Measurements from ENCODE around the gene METAP1D.

METAP1D gene

DNA sequence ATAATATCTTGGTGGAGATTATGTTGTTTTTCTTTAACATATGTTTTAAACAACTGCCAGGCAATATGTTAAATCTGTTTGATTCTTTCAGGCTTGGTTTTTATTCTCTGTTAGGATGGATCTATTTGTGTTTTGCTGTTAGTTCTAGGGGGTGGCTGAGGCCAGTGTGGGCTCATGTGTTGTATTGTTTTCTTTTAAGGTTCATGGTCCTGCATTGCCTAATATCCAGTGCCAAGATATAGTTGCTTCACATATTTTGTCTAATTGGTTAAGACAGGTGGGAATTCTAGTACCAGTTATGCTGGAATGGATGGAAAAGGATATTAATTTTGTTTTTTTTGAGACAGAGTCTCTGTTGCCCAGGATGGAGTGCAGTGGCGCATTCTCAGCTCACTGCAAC is 7.6 kb downstream of the METAP1D start:
- Histone ChIP-seq H3K4me1 (ENCODE audit: insufficient read depth, low read length) (peaks cover 5% of the 10 kb centered on the region), H3K27me3 (ENCODE audit: insufficient read depth, low read length) (no peaks in the 10 kb centered on the region), H3K9me3 (ENCODE audit: low read length) (no peaks in the 10 kb centered on the region), H3K4me3 (ENCODE audit: low read length) (no peak overlapping the region), H2AFZ (ENCODE audit: low read depth, low read length) (no peak overlapping the region), H3K36me3 (ENCODE audit: insufficient read depth, low read length) (no peaks in the 10 kb centered on the region)

DNA sequence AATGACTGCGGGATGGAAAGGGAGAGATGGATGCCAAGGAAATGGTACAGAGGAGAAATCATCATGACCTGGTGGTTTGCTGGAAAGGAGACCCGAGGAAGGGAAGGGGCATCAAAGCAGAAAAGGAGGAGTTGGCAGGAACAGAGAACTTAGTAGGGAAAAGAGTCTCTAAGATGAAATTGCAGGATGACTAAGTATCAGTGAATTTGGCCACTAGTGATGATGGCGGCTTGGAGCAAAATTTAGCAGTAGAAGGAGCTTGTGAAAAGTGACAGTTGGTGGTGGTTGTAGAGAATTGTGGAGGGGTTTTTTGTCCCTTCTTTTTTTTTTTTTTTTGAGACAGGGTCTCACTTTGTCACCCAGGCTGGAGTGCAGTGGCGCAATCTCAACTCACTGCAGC is 10.1 kb downstream of the METAP1D start:
- H3K9me3 ChIP-seq (ENCODE audit: low read length): no peaks in the 10 kb centered on the region
- H3K4me3 ChIP-seq (ENCODE audit: low read length): no peak overlapping the region
- H3K4me1 ChIP-seq (ENCODE audit: insufficient read depth, low read length): peaks cover 20% of the 10 kb centered on the region
- H2AFZ ChIP-seq (ENCODE audit: low read depth, low read length): no peak overlapping the region
- no peaks in the 10 kb centered on the region for H3K27me3 ChIP-seq (ENCODE audit: insufficient read depth, low read length)
- no peaks in the 10 kb centered on the region for H3K36me3 ChIP-seq (ENCODE audit: insufficient read depth, low read length)

DNA sequence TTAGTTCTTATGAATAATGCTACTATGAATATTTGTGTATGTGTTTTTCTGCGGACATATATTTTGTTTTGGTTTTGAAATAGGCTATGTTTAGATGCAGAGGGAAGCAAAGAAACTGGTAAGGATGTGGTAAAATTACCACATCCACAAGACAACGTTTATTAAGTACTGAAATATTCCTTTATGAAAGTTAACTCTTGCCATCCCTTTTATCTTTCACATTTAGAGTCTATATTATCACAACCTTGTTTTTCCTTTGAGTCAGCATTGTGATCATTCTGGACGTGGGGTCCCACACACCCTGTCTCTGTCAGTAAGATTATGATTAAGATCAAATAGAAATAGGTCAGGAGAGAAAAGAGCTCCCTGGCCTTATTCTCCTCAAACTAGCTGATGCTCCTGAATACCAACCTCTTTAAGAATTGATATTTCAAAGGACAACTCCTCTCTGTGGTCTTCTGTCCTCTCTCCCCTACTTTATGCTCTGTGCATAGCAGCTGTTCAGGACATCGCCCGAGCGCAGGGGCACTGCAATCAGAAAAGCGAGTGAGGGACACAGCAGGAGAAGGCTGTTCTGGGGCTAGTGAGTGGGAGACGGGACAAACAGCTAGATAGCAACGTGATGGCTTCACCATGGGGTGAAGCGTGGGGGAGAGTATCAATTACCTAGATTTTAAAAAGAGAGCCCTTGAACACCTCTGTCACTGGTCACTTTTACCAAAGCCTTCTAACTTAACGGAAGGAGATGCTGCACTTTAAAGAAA is 12.2 kb downstream of the METAP1D start:
- Histone ChIP-seq H3K4me1 (ENCODE audit: insufficient read depth, low read length) (peaks cover 20% of the 10 kb centered on the region), H3K4me3 (ENCODE audit: low read length) (no peak overlapping the region), H3K27me3 (ENCODE audit: insufficient read depth, low read length) (no peaks in the 10 kb centered on the region), H3K9me3 (ENCODE audit: low read length) (no peaks in the 10 kb centered on the region), H3K36me3 (ENCODE audit: insufficient read depth, low read length) (no peaks in the 10 kb centered on the region), H2AFZ (ENCODE audit: low read depth, low read length) (no peak overlapping the region)

DNA sequence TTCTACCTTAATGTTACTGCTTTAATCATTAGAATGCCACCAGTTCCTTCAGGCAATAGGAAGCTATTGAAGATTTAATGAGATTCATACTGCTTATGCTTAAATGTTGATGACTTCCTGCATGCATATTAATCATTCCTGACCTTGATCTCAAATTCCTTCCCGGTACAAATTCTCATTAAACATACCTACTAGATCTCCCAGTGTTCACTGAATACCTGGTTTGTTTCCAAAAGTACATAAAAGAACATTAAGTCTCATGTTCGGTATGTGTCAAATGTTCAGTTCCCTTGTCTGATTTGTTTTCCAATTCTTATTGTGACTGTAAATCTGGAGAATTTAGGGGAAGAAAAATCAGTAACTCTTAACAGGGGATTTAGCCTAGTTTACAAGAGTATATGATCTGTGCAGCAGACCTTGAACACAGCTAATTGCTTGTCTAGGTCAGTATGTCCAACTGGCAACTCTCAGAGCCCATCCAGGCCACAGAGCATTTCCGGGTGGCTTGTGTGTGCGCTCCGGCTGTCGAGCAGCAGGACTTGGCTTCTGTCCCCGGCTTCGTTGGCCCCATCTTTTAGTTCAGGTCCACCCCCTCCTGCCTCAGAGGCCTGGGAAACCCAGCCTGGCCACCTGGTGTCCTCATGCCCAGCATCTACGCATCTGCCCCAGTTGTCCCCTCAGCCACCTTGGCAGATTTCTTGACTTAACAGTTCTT is 13.1 kb downstream of the METAP1D start:
- Histone ChIP-seq H3K4me1 (ENCODE audit: insufficient read depth, low read length) (peaks cover 20% of the 10 kb centered on the region), H3K27me3 (ENCODE audit: insufficient read depth, low read length) (no peaks in the 10 kb centered on the region), H2AFZ (ENCODE audit: low read depth, low read length) (no peak overlapping the region), H3K36me3 (ENCODE audit: insufficient read depth, low read length) (no peaks in the 10 kb centered on the region), H3K9me3 (ENCODE audit: low read length) (no peaks in the 10 kb centered on the region), H3K4me3 (ENCODE audit: low read length) (no peak overlapping the region)

DNA sequence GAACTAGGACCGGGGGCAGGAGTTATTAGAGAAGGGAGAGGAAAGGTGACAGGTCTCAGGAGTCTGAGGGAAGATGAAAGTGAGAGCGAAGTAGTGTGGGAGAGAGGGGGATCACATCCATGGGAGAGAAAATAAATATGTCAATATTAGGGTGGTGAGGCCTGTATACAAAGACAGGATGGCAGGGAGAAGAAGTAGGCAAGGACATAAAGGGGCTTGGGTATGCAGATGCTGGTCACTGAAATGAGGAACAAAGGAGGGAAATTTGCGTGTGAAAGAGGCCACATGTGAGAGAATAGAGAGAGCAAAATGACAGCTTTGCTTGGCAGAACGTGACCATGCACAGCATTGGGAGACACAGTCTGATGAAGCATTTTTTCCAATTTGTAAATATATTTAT is 13.6 kb downstream of the METAP1D start:
- no peaks in the 10 kb centered on the region for H3K36me3 ChIP-seq (ENCODE audit: insufficient read depth, low read length)
- no peaks in the 10 kb centered on the region for H3K27me3 ChIP-seq (ENCODE audit: insufficient read depth, low read length)
- no peaks in the 10 kb centered on the region for H3K9me3 ChIP-seq (ENCODE audit: low read length)
- H3K4me1 ChIP-seq (ENCODE audit: insufficient read depth, low read length): peaks cover 20% of the 10 kb centered on the region
- H3K4me3 ChIP-seq (ENCODE audit: low read length): no peak overlapping the region
- no peak overlapping the region for H2AFZ ChIP-seq (ENCODE audit: low read depth, low read length)

DNA sequence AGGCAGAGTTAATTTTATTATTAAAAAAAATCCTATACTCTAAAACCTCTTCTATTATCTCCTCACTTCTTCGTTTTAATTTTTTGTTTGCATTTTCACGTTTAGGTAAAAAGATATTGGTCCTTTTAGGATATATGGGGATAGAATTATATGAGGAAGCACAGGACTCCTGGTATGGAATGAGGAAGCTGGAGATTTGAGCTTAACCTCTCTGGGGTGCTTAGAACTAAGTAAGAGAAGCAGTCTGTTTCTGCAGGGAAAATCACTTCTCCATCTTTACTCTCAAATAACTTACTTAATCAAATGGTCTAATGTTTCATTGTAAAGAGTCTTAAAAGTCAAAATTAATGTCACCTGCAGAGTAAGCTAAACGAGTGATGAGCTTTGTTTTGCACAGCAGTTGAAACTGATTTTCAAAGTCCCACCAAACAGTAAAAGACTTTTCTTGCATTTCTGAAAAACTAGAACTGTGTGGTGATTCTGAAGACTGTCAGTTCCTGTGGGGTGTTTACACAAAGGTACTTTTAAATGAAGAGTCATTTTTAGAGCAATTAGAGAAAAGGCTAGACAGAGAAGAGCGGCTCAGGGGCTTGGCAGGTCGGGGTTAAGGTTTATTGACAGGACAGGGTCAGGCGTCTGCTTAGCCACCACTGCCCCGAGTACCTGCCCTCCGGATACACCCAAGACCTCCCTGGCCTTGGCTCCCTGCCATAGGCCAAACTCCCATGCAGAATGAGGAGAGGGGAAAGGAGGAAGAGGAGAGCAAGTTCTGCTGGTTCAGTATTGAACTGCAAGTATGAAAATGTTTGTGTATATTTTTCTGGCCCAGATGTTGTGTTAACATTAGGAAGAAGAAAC is 21.6 kb downstream of the METAP1D start:
- no peak overlapping the region for H2AFZ ChIP-seq (ENCODE audit: low read depth, low read length)
- no peak overlapping the region for H3K4me3 ChIP-seq (ENCODE audit: low read length)
- H3K4me1 ChIP-seq (ENCODE audit: insufficient read depth, low read length): peaks cover 15% of the 10 kb centered on the region
- no peaks in the 10 kb centered on the region for H3K27me3 ChIP-seq (ENCODE audit: insufficient read depth, low read length)
- no peaks in the 10 kb centered on the region for H3K9me3 ChIP-seq (ENCODE audit: low read length)
- no peaks in the 10 kb centered on the region for H3K36me3 ChIP-seq (ENCODE audit: insufficient read depth, low read length)

DNA sequence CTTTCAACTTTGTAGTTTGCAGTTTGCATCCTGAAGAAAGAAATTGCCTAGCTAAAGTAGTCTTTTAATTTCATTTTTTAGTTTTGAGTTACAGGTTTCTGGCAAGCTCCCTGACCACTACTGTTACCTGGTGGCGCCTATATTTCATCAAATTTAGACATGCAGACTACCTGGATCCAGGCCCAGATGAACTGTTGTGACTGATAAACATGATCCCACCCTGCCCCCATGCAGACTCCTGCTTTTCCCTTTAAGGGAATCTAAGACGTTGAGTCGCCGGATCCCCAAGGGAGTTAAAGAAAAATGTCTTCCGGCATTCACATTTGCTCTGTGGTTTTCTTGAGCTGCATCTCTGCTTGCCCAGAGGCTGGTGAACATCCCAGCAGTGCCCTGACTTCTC is 22.2 kb downstream of the METAP1D start:
- no peaks in the 10 kb centered on the region for H3K27me3 ChIP-seq (ENCODE audit: insufficient read depth, low read length)
- no peaks in the 10 kb centered on the region for H3K9me3 ChIP-seq (ENCODE audit: low read length)
- H3K4me1 ChIP-seq (ENCODE audit: insufficient read depth, low read length): peaks cover 15% of the 10 kb centered on the region
- H3K36me3 ChIP-seq (ENCODE audit: insufficient read depth, low read length): no peaks in the 10 kb centered on the region
- H3K4me3 ChIP-seq (ENCODE audit: low read length): no peak overlapping the region
- no peak overlapping the region for H2AFZ ChIP-seq (ENCODE audit: low read depth, low read length)

DNA sequence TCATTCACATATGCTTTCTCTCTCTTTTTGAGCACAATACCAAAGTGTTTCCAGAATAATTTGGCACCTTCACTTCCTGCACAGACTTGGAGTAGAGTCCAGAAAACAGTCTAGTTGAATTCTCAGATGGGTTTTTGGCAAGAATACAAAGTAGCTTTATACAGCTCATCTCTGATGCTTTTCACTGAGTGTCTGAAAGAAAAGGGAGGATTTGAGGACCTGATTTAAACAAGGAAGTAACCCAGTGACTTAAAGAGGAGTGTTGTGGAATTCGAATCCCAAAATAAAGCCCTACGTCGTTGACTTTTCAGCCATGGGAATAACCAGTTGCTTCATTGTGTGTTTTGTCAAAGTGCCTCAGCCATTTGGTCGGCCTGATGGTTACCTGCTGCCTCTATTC is 31.8 kb downstream of the METAP1D start:
- H2AFZ ChIP-seq (ENCODE audit: low read depth, low read length): no peak overlapping the region
- no peaks in the 10 kb centered on the region for H3K9me3 ChIP-seq (ENCODE audit: low read length)
- H3K4me1 ChIP-seq (ENCODE audit: insufficient read depth, low read length): peaks cover 12% of the 10 kb centered on the region
- H3K27me3 ChIP-seq (ENCODE audit: insufficient read depth, low read length): no peaks in the 10 kb centered on the region
- H3K4me3 ChIP-seq (ENCODE audit: low read length): no peak overlapping the region
- no peaks in the 10 kb centered on the region for H3K36me3 ChIP-seq (ENCODE audit: insufficient read depth, low read length)

DNA sequence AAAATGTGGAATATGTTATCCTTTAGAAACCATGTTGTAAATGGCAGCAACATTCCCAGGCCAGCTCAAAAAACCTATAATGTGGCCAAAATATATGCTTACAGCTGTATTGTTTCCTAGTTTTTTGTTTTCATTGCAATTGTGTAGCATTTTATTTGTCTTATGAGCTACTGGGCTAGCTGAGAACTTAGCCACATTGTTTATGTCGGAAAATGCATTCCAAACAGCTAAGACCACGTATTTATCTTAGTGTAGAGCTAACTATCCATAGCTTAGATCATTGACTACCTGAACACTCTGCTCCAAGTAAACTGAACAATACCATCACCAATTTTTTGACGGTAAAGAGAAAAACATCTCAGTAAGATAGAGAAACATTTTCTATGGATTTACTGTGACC is 38.4 kb downstream of the METAP1D start:
- no peaks in the 10 kb centered on the region for H3K27me3 ChIP-seq (ENCODE audit: insufficient read depth, low read length)
- no peaks in the 10 kb centered on the region for H3K9me3 ChIP-seq (ENCODE audit: low read length)
- no peaks in the 10 kb centered on the region for H3K36me3 ChIP-seq (ENCODE audit: insufficient read depth, low read length)
- H2AFZ ChIP-seq (ENCODE audit: low read depth, low read length): no peak overlapping the region
- no peaks in the 10 kb centered on the region for H3K4me1 ChIP-seq (ENCODE audit: insufficient read depth, low read length)
- no peak overlapping the region for H3K4me3 ChIP-seq (ENCODE audit: low read length)

DNA sequence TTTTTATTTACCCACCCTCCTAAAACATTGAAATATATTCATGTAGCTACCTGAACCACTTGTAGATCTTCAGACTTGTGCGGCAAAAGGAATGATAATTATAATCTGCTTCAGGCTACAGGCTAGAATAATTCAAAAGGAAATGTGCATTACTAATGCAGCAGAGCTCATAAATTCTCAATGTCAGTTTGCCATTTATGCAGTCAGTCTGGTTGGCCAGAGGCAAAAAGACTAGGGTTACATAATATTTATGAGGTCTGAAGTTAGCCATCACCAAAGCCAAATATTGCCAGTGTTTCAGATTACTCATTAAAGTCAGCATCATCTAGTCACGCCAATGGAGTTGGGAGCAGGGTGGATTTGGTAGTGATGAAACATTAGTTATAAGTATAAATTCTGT is 38.9 kb downstream of the METAP1D start:
- no peaks in the 10 kb centered on the region for H3K36me3 ChIP-seq (ENCODE audit: insufficient read depth, low read length)
- no peaks in the 10 kb centered on the region for H3K4me1 ChIP-seq (ENCODE audit: insufficient read depth, low read length)
- no peaks in the 10 kb centered on the region for H3K9me3 ChIP-seq (ENCODE audit: low read length)
- no peak overlapping the region for H3K4me3 ChIP-seq (ENCODE audit: low read length)
- no peaks in the 10 kb centered on the region for H3K27me3 ChIP-seq (ENCODE audit: insufficient read depth, low read length)
- H2AFZ ChIP-seq (ENCODE audit: low read depth, low read length): no peak overlapping the region

DNA sequence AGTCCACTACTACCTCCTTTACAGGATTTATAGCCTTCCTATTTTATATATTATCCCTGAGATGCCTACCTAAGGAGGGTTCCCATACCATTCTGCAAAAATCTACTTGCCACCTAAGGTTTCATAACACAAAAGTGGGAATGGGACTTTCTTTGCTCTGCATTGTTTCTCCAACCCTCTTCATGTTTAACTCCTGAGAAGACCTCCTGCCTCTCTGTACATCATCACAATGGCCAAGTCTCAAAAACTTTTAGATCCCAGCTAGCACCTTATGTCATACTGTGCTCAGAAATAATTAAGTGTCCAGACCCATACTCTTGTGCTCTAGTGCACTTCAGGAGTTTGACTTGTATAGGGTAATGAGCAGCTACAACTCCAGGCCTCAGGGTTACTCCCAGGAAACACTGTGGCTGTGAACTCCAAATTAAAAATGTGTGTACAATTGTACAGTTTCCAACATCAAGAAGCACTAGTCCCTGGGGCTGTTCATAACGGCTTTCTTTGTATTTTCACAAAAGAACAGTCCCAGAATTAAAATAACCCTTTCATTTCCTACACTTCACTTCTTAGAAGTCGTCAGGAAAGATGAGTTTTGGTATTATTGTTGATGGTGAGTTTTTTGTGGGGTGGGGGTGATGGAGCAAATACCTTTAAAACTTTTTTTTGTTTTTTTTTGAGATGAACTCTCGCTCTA is 39.4 kb downstream of the METAP1D start:
- no peaks in the 10 kb centered on the region for H3K27me3 ChIP-seq (ENCODE audit: insufficient read depth, low read length)
- no peaks in the 10 kb centered on the region for H3K4me1 ChIP-seq (ENCODE audit: insufficient read depth, low read length)
- no peaks in the 10 kb centered on the region for H3K9me3 ChIP-seq (ENCODE audit: low read length)
- H2AFZ ChIP-seq (ENCODE audit: low read depth, low read length): no peak overlapping the region
- no peaks in the 10 kb centered on the region for H3K36me3 ChIP-seq (ENCODE audit: insufficient read depth, low read length)
- no peak overlapping the region for H3K4me3 ChIP-seq (ENCODE audit: low read length)

DNA sequence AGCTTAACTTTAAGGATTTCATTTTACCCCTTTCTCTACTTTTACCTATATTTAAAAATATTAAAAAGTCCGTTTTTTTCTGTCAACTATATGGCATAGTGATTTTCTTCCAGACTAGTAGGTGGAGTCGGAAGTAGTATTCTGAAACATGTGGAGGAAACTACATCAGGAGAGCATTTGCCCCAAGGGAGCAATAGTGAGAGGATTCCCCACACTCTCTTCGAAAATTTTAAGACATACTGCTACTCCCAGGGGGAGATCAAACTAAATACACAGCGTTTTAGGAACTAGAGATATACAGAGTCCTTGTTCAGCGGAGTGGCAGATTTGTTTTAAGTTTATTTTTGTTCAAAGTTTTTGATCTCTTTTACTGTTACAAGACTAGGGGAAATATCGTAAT is 40.6 kb downstream of the METAP1D start:
- Histone ChIP-seq H3K36me3 (ENCODE audit: insufficient read depth, low read length) (no peaks in the 10 kb centered on the region), H3K9me3 (ENCODE audit: low read length) (no peaks in the 10 kb centered on the region), H3K4me1 (ENCODE audit: insufficient read depth, low read length) (no peaks in the 10 kb centered on the region), H3K4me3 (ENCODE audit: low read length) (no peak overlapping the region), H2AFZ (ENCODE audit: low read depth, low read length) (no peak overlapping the region), H3K27me3 (ENCODE audit: insufficient read depth, low read length) (no peaks in the 10 kb centered on the region)
